HCT116 (cell line): Measurements from ENCODE around the gene DNASE2B. TPM values are rescaled to one million over a fixed set of nuclear protein-coding genes. Genes with fewer than 3 reads are reported as not detected.

ENCODE experiments used
- ATAC-seq: fragments of 200-7000 bp; cut with Tn5 transposase; 2 replicates; pipeline ENCODE4 v1.9.1; 2020; ENCODE audit warnings: mild to moderate bottlenecking, moderate library complexity
- BruUV-seq: library from RNA; stranded (reverse); fragments of 400-500 nt; replicated peaks from 2 replicates; lab custom pipeline; 2021; lab: Mats Ljungman, UMichigan
- CTCF ChIA-PET: fragments of 300-600 bp; sonication (Branson Sonifier 250); formaldehyde crosslinking; loops from one replicate; lab custom pipeline; 2021; ENCODE audit warnings: antibody characterized with exemption; lab: Charles Lee
- POLR2A ChIA-PET: fragments of 300-600, 350-600 bp; sonication (Branson Sonifier 250); formaldehyde crosslinking; loops from one replicate; lab custom pipeline; 2021; ENCODE audit warnings: antibody characterized with exemption; lab: Charles Lee
- RAD21 ChIA-PET, 2 experiments: fragments of 300-600 bp; sonication (Branson Sonifier 250); formaldehyde crosslinking; loops; one replicate each; lab custom pipeline; 2023; ENCODE audit warnings: low total read pairs in 2 of 2; ENCODE audit not compliant: uncharacterized antibody in 2 of 2, unreplicated experiment in 2 of 2, low non-redundant PET in 1 of 2; lab: Charles Lee
- DNase-seq: peaks from one replicate; pipeline ENCODE4 v3.0.0-alpha.2; 2010; ENCODE audit warnings: low read depth, low spot score
- H2AFZ ChIP-seq: fragments of 200-600 bp; shearing (Covaris generic), sonication (generic); 2 replicates; pipeline ENCODE4 v1.6.1; 2017; ENCODE audit warnings: low read depth, mixed run types, mixed read lengths, antibody characterized with exemption, low read length; ENCODE audit not compliant: poor library complexity, severe bottlenecking
- H3K27ac ChIP-seq: 2 replicates; pipeline ENCODE4 v1.5.1; 2012; ENCODE audit warnings: low read depth, low read length
- H3K27me3 ChIP-seq: fragments of 200-600 bp; sonication (generic); 2 replicates; pipeline ENCODE4 v1.6.1; 2016; ENCODE audit warnings: mixed run types, low read length, mixed read lengths; ENCODE audit not compliant: insufficient read depth
- H3K36me3 ChIP-seq, 2 experiments: fragments of 200-500 bp in 1 of 2; fragments of 200-600 bp in 1 of 2; sonication (Bioruptor generic) in 1 of 2; sonication (generic) in 1 of 2; 2 replicates each; pipeline versions ENCODE4 v1.5.1 to v1.6.1; 2014 to 2016; ENCODE audit warnings: low read length in 2 of 2, inconsistent platforms in 1 of 2, mixed read lengths in 1 of 2, mixed run types in 1 of 2; ENCODE audit not compliant: insufficient read depth in 2 of 2, control insufficient read depth in 1 of 2
- H3K4me1 ChIP-seq, 2 experiments: fragments of 200-600 bp in 1 of 2; sonication (generic) in 1 of 2; 2 replicates each; pipeline versions ENCODE4 v1.5.1 to v1.6.1; 2012 to 2017; ENCODE audit warnings: low read length in 2 of 2, inconsistent platforms in 1 of 2, mild to moderate bottlenecking in 1 of 2, mixed read lengths in 1 of 2, mixed run types in 1 of 2, moderate library complexity in 1 of 2; ENCODE audit not compliant: insufficient read depth in 2 of 2, control insufficient read depth in 1 of 2
- H3K4me2 ChIP-seq: fragments of 200-600 bp; sonication (generic); 2 replicates; pipeline ENCODE4 v1.6.1; 2017; ENCODE audit warnings: mixed run types, low read length, mixed read lengths
- H3K4me3 ChIP-seq, 2 experiments: fragments of 200-600 bp in 1 of 2; sonication (generic) in 1 of 2; replicated peaks in 1 of 2; 2 replicates each; pipeline ENCODE4 v1.5.1; 2011 to 2016; ENCODE audit warnings: low read length in 2 of 2, control low read depth in 1 of 2, low read depth in 1 of 2, mild to moderate bottlenecking in 1 of 2, mixed read lengths in 1 of 2, mixed run types in 1 of 2
- H3K79me2 ChIP-seq: fragments of 200-600 bp; sonication (generic); 2 replicates; pipeline ENCODE4 v1.6.1; 2017; ENCODE audit warnings: mild to moderate bottlenecking, mixed run types, low read length, moderate library complexity, mixed read lengths; ENCODE audit not compliant: insufficient read depth
- H3K9ac ChIP-seq: fragments of 200-600 bp; sonication (generic); 2 replicates; pipeline ENCODE4 v1.6.1; 2016; ENCODE audit warnings: low read length, mixed read lengths
- H3K9me2 ChIP-seq: fragments of 200-600 bp; sonication (generic), shearing (Covaris generic); 2 replicates; pipeline ENCODE4 v1.6.1; 2017; ENCODE audit warnings: mixed run types, mild to moderate bottlenecking, moderate library complexity; ENCODE audit not compliant: insufficient read depth
- H3K9me3 ChIP-seq, 2 experiments: fragments of 200-500 bp in 1 of 2; fragments of 200-600 bp in 1 of 2; sonication (Bioruptor generic) in 1 of 2; sonication (generic) in 1 of 2; 2 replicates each; pipeline ENCODE4 v1.6.1; 2014 to 2017; ENCODE audit warnings: low read length in 2 of 2, mixed read lengths in 2 of 2, inconsistent platforms in 1 of 2, low read depth in 1 of 2, mild to moderate bottlenecking in 1 of 2, mixed run types in 1 of 2, moderate library complexity in 1 of 2; ENCODE audit not compliant: control insufficient read depth in 1 of 2, insufficient read depth in 1 of 2
- H4K20me1 ChIP-seq: fragments of 200-600 bp; sonication (generic), shearing (Covaris generic); 2 replicates; pipeline ENCODE4 v1.6.1; 2017; ENCODE audit warnings: mixed run types, mild to moderate bottlenecking, moderate library complexity; ENCODE audit not compliant: insufficient read depth
- CBX3 ChIP-seq: IDR thresholded peaks from 2 replicates; pipeline ENCODE4 v1.6.1; 2012; ENCODE audit warnings: low read depth
- CEBPB ChIP-seq: IDR thresholded peaks from 2 replicates; pipeline ENCODE4 v1.6.1; 2012; ENCODE audit warnings: low read depth
- EZH2phosphoT487 ChIP-seq: fragments of 200-600 bp; IDR thresholded peaks from 2 replicates; pipeline ENCODE4 v1.6.1; 2018; ENCODE audit warnings: antibody characterized with exemption, borderline replicate concordance
- SRF ChIP-seq: IDR thresholded peaks from 2 replicates; pipeline ENCODE4 v1.6.1; 2012; ENCODE audit warnings: low read depth
- ZNF274 ChIP-seq: fragments of 200-500 bp; sonication (Bioruptor generic); IDR thresholded peaks from 2 replicates; pipeline ENCODE4 v1.6.1; 2014; ENCODE audit warnings: mild to moderate bottlenecking, low read depth, low read length, inconsistent platforms
- intact Hi-C: fragments of 100-400 bp; cut with micrococcal nuclease; formaldehyde crosslinking; loops from 2 replicates; pipeline ENCODE4 v1.10.0; 2022
- total RNA-seq: library from RNA; stranded (reverse); gene quantifications from one replicate; pipeline ENCODE4 v1.2.1, GENCODE V29; 2021; ENCODE audit not compliant: unreplicated experiment
- TF ChIP-seq, protein P1 (sequence below): IDR thresholded peaks from 2 replicates; pipeline ENCODE4 v1.6.1; 2012

DNASE2B gene
- total RNA-seq, 1 experiment from 2014 or later, result 0.42 TPM

DNA sequence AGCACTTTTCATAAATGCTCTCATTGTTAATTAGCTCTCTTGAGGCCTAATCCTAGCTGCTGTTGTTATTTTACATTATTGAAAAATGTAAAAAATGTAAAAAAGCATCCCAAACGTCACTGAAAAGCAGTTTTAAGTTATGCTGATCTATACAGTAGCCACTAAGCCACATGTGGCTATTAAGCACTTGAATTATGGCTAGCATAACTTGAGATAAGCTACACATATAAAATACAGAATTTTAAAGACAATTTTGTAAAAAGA lies 18.4 kb upstream of the DNASE2B start:
- POLR2A ChIA-PET, result no interaction called here
- DNase-seq (no peak), ATAC-seq (no peak)
- intact Hi-C loops, result no loop called here
- H3K9ac ChIP-seq, result no peak overlapping the region
- H3K27me3 ChIP-seq, result no peaks in the 10 kb centered on the region
- peak overlapping the region; percentile 26; the same call in 1 of the 2 replicates for H3K4me2 ChIP-seq
- no peaks in the 10 kb centered on the region for H3K9me3 ChIP-seq
- CTCF ChIA-PET, result no interaction called here
- peaks cover 27 to 40% of the 10 kb centered on the region in 2 experiments for H3K4me1 ChIP-seq
- no peak for TF ChIP-seq CBX3
- no peak for TF ChIP-seq CEBPB
- TF ChIP-seq, protein P1, sequence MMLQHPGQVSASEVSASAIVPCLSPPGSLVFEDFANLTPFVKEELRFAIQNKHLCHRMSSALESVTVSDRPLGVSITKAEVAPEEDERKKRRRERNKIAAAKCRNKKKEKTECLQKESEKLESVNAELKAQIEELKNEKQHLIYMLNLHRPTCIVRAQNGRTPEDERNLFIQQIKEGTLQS, result no peak
- no peak for TF ChIP-seq SRF
- TF ChIP-seq EZH2phosphoT487, result no peak
- no peaks in the 10 kb centered on the region for H3K9me2 ChIP-seq
- no peaks in the 10 kb centered on the region for H3K36me3 ChIP-seq
- no peak overlapping the region for H3K4me3 ChIP-seq
- H3K27ac ChIP-seq, result no peak overlapping the region
- no peaks in the 10 kb centered on the region for H4K20me1 ChIP-seq
- peak overlapping the region; percentile 42 for H2AFZ ChIP-seq
- BruUV-seq, result no TSS peak
- RAD21 ChIA-PET, result no interaction called here
- no peaks in the 10 kb centered on the region for H3K79me2 ChIP-seq

DNA sequence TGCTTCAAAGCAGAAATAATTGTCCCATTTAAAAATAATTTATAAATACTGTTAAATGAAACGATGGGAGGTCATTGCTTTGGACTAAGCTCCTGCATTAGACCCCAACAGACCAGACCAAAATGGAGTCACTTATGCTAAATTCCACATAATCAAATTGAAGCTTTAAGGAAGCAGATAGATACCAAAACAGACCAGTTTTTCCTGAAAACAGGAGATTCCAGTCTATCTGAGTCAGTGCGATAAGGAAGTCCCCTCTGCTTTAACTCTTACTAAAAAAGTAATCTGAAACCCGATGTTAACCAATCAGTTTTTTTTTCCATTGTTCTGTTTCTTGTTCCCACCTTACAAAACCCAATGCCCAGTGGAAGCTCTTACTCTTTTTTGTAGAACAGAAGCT lies 16.2 kb upstream of the DNASE2B start:
- ChIA-PET RAD21 (no interaction called here), POLR2A (no interaction called here), CTCF (no interaction called here)
- H3K79me2 ChIP-seq, result no peaks in the 10 kb centered on the region
- peak overlapping the region; percentile 17 for H2AFZ ChIP-seq
- no peak overlapping the region for H3K27ac ChIP-seq
- no peaks in the 10 kb centered on the region for H3K9me3 ChIP-seq
- no peak overlapping the region for H3K4me2 ChIP-seq
- no peak overlapping the region for H3K9ac ChIP-seq
- BruUV-seq, result no TSS peak
- intact Hi-C loops, result no loop called here
- peaks cover 34 to 48% of the 10 kb centered on the region in 2 experiments for H3K4me1 ChIP-seq
- no peaks in the 10 kb centered on the region for H3K36me3 ChIP-seq
- no peak for DNase-seq
- no peaks in the 10 kb centered on the region for H3K27me3 ChIP-seq
- no peak for ATAC-seq
- no peak overlapping the region for H3K4me3 ChIP-seq
- no peak for TF ChIP-seq SRF
- TF ChIP-seq ZNF274, result no peak
- no peaks in the 10 kb centered on the region for H3K9me2 ChIP-seq
- no peaks in the 10 kb centered on the region for H4K20me1 ChIP-seq
